Subcutaneous adipose tissue (tissue), 4 donors: ENCODE measurements around the gene CAPN5. TPM values are rescaled to one million over a fixed set of nuclear protein-coding genes. Genes with fewer than 3 reads are reported as not detected.

ENCODE experiments used
- total RNA-seq, 4 donors: library from RNA; depleted of rRNA; stranded (reverse); fragments of >200 nt; gene quantifications; one replicate each; pipeline ENCODE4 v1.1.0, GENCODE V29; 2016
- TF ChIP-seq, protein P1 (sequence below): fragments of 450-650 bp; IDR thresholded peaks from one replicate; pipeline ENCODE4 v1.5.1; 2016; ENCODE audit warnings: low read depth, mild to moderate bottlenecking, control low read depth, antibody characterized with exemption, moderate library complexity

Gene CAPN5
- total RNA-seq, 4 donors from 2014 or later: 2.4 to 10.5 (median 3.3) TPM

GRCh38 chr11:77072851-77073327, 6.1 kb downstream of the CAPN5 start:
- TF ChIP-seq, protein P1, sequence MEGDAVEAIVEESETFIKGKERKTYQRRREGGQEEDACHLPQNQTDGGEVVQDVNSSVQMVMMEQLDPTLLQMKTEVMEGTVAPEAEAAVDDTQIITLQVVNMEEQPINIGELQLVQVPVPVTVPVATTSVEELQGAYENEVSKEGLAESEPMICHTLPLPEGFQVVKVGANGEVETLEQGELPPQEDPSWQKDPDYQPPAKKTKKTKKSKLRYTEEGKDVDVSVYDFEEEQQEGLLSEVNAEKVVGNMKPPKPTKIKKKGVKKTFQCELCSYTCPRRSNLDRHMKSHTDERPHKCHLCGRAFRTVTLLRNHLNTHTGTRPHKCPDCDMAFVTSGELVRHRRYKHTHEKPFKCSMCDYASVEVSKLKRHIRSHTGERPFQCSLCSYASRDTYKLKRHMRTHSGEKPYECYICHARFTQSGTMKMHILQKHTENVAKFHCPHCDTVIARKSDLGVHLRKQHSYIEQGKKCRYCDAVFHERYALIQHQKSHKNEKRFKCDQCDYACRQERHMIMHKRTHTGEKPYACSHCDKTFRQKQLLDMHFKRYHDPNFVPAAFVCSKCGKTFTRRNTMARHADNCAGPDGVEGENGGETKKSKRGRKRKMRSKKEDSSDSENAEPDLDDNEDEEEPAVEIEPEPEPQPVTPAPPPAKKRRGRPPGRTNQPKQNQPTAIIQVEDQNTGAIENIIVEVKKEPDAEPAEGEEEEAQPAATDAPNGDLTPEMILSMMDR: no peak

- TF ChIP-seq, protein P1: no peak
These were observed 6.7 kb downstream of the CAPN5 start for GRCh38 chr11:77073328-77074001.

DNA sequence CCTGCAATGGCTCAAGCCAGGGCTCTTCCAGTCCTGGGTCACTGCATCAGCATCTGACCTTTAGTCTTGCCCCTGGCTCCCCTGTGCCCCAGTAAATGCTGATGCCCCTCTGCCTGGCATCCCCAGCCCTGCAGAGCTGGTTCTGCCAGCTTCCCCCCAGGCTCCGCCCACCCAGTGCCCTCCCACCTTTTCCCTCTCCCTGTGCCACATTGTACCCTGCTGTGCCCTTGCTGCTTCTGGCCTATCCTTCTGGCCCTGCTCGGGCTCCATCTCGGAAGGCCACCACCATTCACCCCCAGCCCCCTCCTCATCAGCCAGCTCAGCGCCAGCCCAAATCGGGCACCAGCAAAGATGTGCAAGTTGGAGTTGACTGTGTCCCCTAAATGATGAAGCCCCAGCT, 7.4 kb downstream of the CAPN5 start:
- TF ChIP-seq, protein P1: no peak

DNA sequence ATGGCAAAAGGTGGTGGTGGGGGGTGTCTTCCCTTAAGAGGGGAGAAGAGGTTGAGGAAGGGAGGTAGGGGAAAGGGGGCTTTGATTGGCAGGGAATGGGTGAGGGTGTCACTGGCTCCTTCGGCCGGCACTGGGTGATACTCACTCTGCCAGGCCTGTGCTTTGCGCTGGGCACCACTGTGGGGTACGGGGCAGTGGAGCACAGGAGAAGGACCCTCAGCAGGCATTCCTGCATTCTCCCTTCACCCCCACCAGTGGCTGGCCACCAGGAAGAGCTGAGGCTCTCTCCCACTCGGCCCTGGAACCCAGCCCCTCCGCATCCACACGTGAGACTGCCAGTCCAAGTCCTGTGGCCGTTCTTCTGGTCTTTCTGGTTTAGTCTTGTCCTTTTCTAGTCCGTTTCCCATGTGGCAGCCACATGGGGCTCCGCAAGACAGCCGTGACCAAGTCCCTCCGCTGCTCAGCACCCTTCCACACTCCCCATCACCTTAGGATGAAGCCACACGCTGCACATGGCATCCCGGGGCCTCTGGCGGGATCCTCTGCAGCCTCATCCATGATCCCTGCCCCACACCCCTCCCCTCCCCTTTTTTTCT, 8.0 kb downstream of the CAPN5 start:
- TF ChIP-seq, protein P1: no peak

GRCh38 chr11:77075425-77075905, 8.7 kb downstream of the CAPN5 start:
- TF ChIP-seq, protein P1: no peak

DNA sequence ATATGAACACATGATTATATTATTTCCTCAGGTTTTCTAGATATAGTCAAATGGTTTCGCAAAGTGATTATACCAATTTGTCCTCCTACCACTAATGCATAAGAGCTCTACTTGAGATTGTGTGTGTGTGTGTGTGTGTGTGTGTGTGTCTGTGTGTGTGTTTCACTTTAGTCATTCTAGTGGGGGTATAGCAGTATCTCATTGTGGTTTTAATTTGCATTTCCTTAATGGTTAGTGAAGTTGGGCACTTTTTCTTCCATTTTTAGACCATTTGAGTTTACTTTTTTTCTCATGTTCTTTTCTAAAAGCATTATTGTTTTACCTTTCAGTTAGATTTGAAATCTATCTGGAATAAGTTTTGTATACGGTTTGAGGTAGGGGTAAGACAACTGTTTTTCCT, 12.9 kb downstream of the CAPN5 start:
- TF ChIP-seq, protein P1: no peak

DNA sequence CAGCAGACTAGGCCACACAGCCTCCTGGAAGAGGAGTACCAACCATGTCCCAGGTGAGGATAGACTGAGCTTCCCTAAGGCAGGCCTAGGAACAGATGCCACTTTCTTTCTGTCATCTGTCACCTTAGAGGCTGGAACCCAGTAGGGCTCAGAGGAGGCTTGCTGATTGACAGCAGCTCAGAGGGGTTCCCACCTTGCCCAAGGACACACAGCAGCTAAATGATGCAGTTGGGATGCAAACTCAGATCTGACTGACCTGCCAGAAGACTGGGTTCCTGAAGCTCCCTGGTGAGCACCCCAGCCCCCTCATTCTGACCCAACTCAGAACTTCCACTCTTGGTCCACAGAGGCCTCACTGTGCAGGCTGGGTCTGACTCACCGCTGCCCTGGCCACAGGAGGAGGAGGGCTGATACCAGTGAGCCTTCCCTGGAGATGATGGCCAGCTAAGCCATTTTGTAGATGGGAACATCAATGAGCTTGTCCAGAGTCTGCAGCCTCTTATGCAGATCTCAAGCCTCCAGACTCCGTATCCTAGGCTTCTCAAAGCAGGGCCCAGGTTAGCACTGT, 14.0 kb downstream of the CAPN5 start:
- TF ChIP-seq, protein P1: no peak
